ENCODE measurements around the gene AIDA. TPM values are rescaled to one million over a fixed set of nuclear protein-coding genes. Genes with fewer than 3 reads are reported as not detected.

Gene AIDA
- total RNA-seq, 4 donors from 2014 or later, result 48.2 to 61.9 (median 52.7) TPM

DNA sequence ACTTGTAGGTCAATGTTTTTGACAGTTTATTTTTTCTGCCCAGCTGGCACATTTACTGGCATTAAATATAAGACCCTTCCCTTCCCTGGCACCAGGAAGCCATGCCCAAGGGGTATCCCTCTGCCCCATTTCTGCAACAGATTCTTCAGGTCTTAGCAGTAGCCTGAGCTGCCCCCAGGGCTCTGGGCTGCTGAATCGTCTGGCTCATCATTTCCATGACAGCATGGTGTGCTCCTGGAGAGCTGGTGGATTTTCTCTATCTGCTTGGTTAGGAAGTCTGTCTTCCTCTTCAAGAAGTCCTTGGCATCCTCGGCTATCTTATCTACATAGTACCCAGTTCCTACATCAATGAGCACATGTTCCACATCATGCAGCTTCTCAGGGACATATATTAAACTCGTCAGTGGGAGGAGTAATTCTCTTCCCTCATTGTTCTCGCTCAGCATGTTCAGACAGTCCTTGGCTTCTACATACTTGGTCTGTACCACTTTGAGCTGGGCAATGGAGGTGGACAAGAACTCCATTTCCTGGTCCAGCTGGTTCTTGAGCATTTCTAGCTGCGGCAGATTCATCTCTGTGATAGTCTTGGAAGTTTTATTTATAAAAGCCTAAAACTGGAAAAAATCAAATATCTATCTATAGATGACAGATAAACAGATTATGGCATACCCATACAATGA, 70.9 kb downstream of the AIDA start:
- intact Hi-C loops (cut with DNase I), result loop anchor here (5.0 kb wide), 1 partner anchor 71 kb away; the partner anchor contains the start of genes AIDA and BROX

GRCh38 chr1:222634180-222635013, 77.9 kb downstream of the AIDA start:
- Histone ChIP-seq H3K4me3 (replicated peaks in 1 of 3) (no peak overlapping the region), H3K27ac (no peak overlapping the region), H3K36me3 (peaks cover 11 to 24% of the 10 kb centered on the region in 2 donors), H3K9me3 (no peaks in the 10 kb centered on the region), H3K4me1 (no peaks in the 10 kb centered on the region), H3K27me3 (no peaks in the 10 kb centered on the region)
- 38 to 44% methylated on average over 7 of the region's 7 CpGs for WGBS, 2 donors
- TF ChIP-seq CTCF (IDR thresholded peaks at IDR 0.05), result peak; percentile 84 to 86 (median 85)
- TF ChIP-seq POLR2A (IDR thresholded peaks at IDR 0.05), result no peak
- intact Hi-C loops (cut with DNase I), result loop anchor here (5.0 kb wide), 1 partner anchor 172 kb away; no protein-coding TSS in a partner anchor
- DNase-seq, result peak; percentile 53 to 60

More for the DNA sequence above, 70.9 kb downstream of the AIDA start:
- H3K27me3 ChIP-seq, result no peaks in the 10 kb centered on the region
- H3K27ac ChIP-seq, result no peak overlapping the region
- no peak for DNase-seq
- peaks cover 3 to 11% of the 10 kb centered on the region in 2 donors for H3K4me1 ChIP-seq
- H3K36me3 ChIP-seq, result no peaks in the 10 kb centered on the region
- TF ChIP-seq CTCF (IDR thresholded peaks at IDR 0.05) (no peak), POLR2A (IDR thresholded peaks at IDR 0.05) (no peak)
- no peak overlapping the region for H3K4me3 ChIP-seq (replicated peaks in 1 of 3)
- WGBS, 2 donors, result 85 to 87% methylated on average over 5 of the region's 5 CpGs
- no peaks in the 10 kb centered on the region for H3K9me3 ChIP-seq

GRCh38 chr1:222632749-222633148, 79.5 kb downstream of the AIDA start:
- TF ChIP-seq CTCF (IDR thresholded peaks at IDR 0.05) (no peak), POLR2A (IDR thresholded peaks at IDR 0.05) (no peak)
- WGBS, 2 donors, result 82 to 84% methylated on average over 2 of the region's 2 CpGs
- no peaks in the 10 kb centered on the region for H3K4me1 ChIP-seq
- intact Hi-C loops (cut with DNase I), result loop anchor here (5.0 kb wide), 1 partner anchor 170 kb away; no protein-coding TSS in a partner anchor
- no peaks in the 10 kb centered on the region for H3K9me3 ChIP-seq
- no peaks in the 10 kb centered on the region for H3K27me3 ChIP-seq
- no peak overlapping the region for H3K4me3 ChIP-seq (replicated peaks in 1 of 3)
- DNase-seq, result no peak
- H3K27ac ChIP-seq, result no peak overlapping the region
- H3K36me3 ChIP-seq, result peaks cover 25 to 39% of the 10 kb centered on the region in 2 donors

- no peak overlapping the region for H3K27ac ChIP-seq
- TF ChIP-seq POLR2A (IDR thresholded peaks at IDR 0.05), result no peak
- no peak for TF ChIP-seq CTCF (IDR thresholded peaks at IDR 0.05)
- intact Hi-C loops (cut with DNase I), result loop anchor here (5.0 kb wide), 1 partner anchor 169 kb away; no protein-coding TSS in a partner anchor
Measured at GRCh38 chr1:222631611-222632208, 80.6 kb downstream of the AIDA start.

More at GRCh38 chr1:222631611-222632208, 80.6 kb downstream of the AIDA start:
- H3K9me3 ChIP-seq, result no peaks in the 10 kb centered on the region
- H3K36me3 ChIP-seq, result peaks cover 29 to 44% of the 10 kb centered on the region in 2 donors
- WGBS, 2 donors, result 90 to 91% methylated on average over 3 of the region's 3 CpGs
- H3K27me3 ChIP-seq, result no peaks in the 10 kb centered on the region
- DNase-seq, result no peak
- no peaks in the 10 kb centered on the region for H3K4me1 ChIP-seq
- no peak overlapping the region for H3K4me3 ChIP-seq (replicated peaks in 1 of 3)

Data from thyroid gland (tissue), 4 donors.